Activated T-helper 2 cell treated with anti-CD3 and anti-CD28 coated beads, Interferon-gamma antibody, Interleukin-2, Interleukin-4, amounts not matched to agents 10 μg/mL and 5 μg/mL and 100 μg/mL, durations not matched to agents 14 hours and 24 hours and 36 hours (primary cell): Measurements from ENCODE around the gene GP9. TPM values are rescaled to one million over a fixed set of nuclear protein-coding genes. Genes with fewer than 3 reads are reported as not detected.

Source experiments
- DNase-seq: peaks from one replicate; pipeline ENCODE4 v3.0.0; 2021; ENCODE audit warnings: low spot score
- H3K27ac Mint-ChIP-seq: one replicate; pipeline ENCODE4 v1.8.0; 2021; ENCODE audit warnings: mixed read lengths
- H3K27me3 Mint-ChIP-seq: one replicate; pipeline ENCODE4 v1.8.0; 2021; ENCODE audit warnings: low read depth, mixed read lengths
- H3K36me3 Mint-ChIP-seq: one replicate; pipeline ENCODE4 v1.8.0; 2021; ENCODE audit warnings: low read depth, mixed read lengths
- H3K4me1 Mint-ChIP-seq: one replicate; pipeline ENCODE4 v1.8.0; 2021; ENCODE audit warnings: low read depth, mixed read lengths
- H3K4me3 Mint-ChIP-seq: one replicate; pipeline ENCODE4 v1.8.0; 2021; ENCODE audit warnings: low read depth, mild to moderate bottlenecking, moderate library complexity, mixed read lengths
- H3K9me3 Mint-ChIP-seq: one replicate; pipeline ENCODE4 v1.8.0; 2021; ENCODE audit warnings: mixed read lengths
- intact Hi-C: fragments of 100-400 bp; cut with micrococcal nuclease; formaldehyde crosslinking; loops from one replicate; pipeline ENCODE4 v1.15.1; 2023
- total RNA-seq: library from RNA; stranded (reverse); gene quantifications from 2 replicates; pipeline ENCODE4 v1.2.3, GENCODE V29; 2022

Gene GP9
- total RNA-seq, 1 donor from 2014 or later, result not detected

- Mint-ChIP-seq H3K4me1 (peaks cover 15% of the 10 kb centered on the region), H3K9me3 (no peaks in the 10 kb centered on the region), H3K27me3 (no peaks in the 10 kb centered on the region), H3K36me3 (no peaks in the 10 kb centered on the region), H3K27ac (no peak overlapping the region), H3K4me3 (no peak overlapping the region)
- intact Hi-C loops, result no loop called here
- DNase-seq, result no peak
Observed at GRCh38 chr3:129021140-129021551, 39.4 kb upstream of the GP9 start.

GRCh38 chr3:129022114-129023007, 38.2 kb upstream of the GP9 start:
- Mint-ChIP-seq H3K36me3 (no peaks in the 10 kb centered on the region), H3K27ac (no peak overlapping the region), H3K4me3 (no peak overlapping the region), H3K9me3 (no peaks in the 10 kb centered on the region), H3K27me3 (no peaks in the 10 kb centered on the region), H3K4me1 (peaks cover 15% of the 10 kb centered on the region)
- no peak for DNase-seq
- intact Hi-C loops, result no loop called here

DNA sequence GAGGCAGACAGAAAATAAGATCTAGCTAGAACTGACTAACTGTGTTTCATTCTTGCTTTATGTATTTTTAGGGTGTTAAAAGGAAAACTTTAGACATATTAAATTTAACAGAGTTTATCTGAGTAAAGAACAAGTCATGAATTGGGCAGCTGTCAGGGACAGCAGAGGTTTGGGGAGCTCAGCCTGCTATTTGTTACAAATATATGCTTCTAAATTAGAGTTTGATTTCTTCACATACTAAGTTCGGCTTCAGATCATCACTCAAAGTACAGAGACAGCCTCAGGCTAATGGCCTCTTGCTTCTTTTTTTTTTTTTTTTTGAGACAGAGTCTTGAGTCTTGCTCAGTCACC, 37.6 kb upstream of the GP9 start:
- Mint-ChIP-seq H3K4me1 (peaks cover 13% of the 10 kb centered on the region), H3K27me3 (no peaks in the 10 kb centered on the region), H3K36me3 (no peaks in the 10 kb centered on the region), H3K9me3 (no peaks in the 10 kb centered on the region), H3K27ac (no peak overlapping the region), H3K4me3 (no peak overlapping the region)
- no peak for DNase-seq
- intact Hi-C loops, result no loop called here

DNA sequence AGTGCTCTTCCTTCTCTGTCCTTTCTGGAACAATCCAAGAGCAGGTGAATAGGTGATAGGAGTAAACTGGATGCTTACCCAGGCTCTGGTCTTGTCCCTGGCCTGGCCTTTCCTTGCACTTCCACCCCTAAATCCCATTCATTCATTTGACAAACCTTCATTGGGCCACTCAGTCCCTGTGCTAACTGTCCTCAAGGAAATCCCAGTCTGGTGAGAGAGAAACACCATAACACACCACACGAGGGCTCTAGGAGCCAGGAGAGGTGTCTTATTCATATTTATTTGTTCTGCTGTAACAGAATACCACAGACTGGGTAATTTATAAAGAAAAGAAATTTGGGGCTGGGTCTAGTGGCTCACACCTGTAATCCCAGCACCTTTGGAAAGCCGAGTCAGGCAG, 36.7 kb upstream of the GP9 start:
- no peak overlapping the region for H3K27ac Mint-ChIP-seq
- DNase-seq, result no peak
- no peaks in the 10 kb centered on the region for H3K36me3 Mint-ChIP-seq
- peaks cover 13% of the 10 kb centered on the region for H3K4me1 Mint-ChIP-seq
- no peak overlapping the region for H3K4me3 Mint-ChIP-seq
- no peaks in the 10 kb centered on the region for H3K27me3 Mint-ChIP-seq
- H3K9me3 Mint-ChIP-seq, result no peaks in the 10 kb centered on the region
- intact Hi-C loops, result no loop called here

- no peak overlapping the region for H3K4me3 Mint-ChIP-seq
- intact Hi-C loops, result loop anchor here (5.0 kb wide), 1 partner anchor 97 kb away; the partner anchor contains the start of gene RAB43
Observed at GRCh38 chr3:129025108-129025507, 35.5 kb upstream of the GP9 start.

GRCh38 chr3:129025691-129026435, 34.7 kb upstream of the GP9 start:
- H3K9me3 Mint-ChIP-seq, result no peaks in the 10 kb centered on the region
- no peaks in the 10 kb centered on the region for H3K36me3 Mint-ChIP-seq
- H3K4me1 Mint-ChIP-seq, result peaks cover 13% of the 10 kb centered on the region
- no peak overlapping the region for H3K4me3 Mint-ChIP-seq
- no peak for DNase-seq
- no peak overlapping the region for H3K27ac Mint-ChIP-seq
- intact Hi-C loops, result loop anchor here (5.0 kb wide), 1 partner anchor 96 kb away; the partner anchor contains the start of gene RAB43
- no peaks in the 10 kb centered on the region for H3K27me3 Mint-ChIP-seq

More at GRCh38 chr3:129025108-129025507, 35.5 kb upstream of the GP9 start:
- Mint-ChIP-seq H3K4me1 (peaks cover 13% of the 10 kb centered on the region), H3K27ac (no peak overlapping the region), H3K27me3 (no peaks in the 10 kb centered on the region), H3K9me3 (no peaks in the 10 kb centered on the region), H3K36me3 (no peaks in the 10 kb centered on the region)
- DNase-seq, result no peak

DNA sequence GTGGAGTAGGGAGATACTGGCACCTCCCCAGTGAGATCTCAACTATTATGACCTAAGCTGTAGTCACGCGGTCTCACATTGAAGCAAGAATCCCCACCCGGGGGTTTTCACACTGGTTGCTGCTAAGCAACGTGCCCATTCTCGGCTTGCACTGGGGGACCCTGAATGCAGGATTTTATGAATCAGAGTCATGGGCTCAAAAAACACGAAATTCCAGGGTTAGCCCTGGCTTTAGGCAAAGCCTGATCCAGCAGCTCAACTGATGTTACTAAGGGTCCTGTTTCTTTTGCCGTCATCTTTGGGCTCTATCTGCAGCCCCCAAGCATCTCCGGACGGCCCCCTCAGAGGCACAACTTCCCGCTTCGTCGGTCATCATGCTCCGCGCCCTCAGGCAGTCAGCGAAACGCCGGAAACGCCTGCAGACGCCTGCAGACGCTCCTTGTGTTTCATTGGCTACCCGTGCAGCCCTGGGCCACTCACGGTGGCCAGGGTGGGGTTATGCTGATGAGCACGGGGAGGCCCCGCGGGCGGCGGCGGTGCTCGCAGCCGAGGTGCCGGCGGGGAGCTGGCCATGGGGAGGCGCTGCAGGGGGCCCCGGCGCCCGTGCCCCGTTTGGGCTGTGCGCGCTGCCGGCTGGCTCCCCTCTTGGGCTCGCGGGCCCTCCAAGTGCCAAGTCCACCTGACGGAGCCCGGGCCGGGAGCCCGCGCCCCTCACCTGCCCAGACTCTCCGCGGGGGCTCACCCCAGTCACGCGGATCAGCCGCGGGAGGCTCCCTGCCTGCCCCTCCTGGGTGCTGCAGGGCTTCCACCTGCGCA, 33.6 kb upstream of the GP9 start:
- H3K27ac Mint-ChIP-seq, result peak overlapping the region; percentile 76
- intact Hi-C loops, result loop anchor here (1.0 to 5.0 kb wide), 3 partner anchors 11 to 95 kb away; partner anchors contain the start of gene RAB43
- no peaks in the 10 kb centered on the region for H3K9me3 Mint-ChIP-seq
- peak; percentile 92 for DNase-seq
- H3K27me3 Mint-ChIP-seq, result no peaks in the 10 kb centered on the region
- H3K4me1 Mint-ChIP-seq, result peaks cover 13% of the 10 kb centered on the region
- peak overlapping the region; percentile 72 for H3K4me3 Mint-ChIP-seq
- H3K36me3 Mint-ChIP-seq, result no peaks in the 10 kb centered on the region

DNA sequence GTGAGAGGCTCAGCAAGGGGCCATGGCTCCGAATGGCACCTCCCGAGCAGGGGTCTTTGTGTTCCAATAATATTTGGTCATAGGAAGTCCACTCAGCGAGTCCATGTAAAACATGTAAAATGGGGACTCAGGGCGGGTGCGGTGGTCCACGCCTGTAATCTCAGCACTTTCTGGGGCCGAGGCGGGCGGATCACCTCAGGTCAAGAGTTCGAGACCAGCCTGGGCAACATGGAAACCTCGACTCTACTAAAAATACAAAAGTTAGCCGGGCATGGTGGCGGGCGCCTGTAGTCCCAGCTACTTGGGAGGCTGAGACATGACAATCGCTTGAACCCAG, 33.1 kb upstream of the GP9 start:
- peaks cover 13% of the 10 kb centered on the region for H3K4me1 Mint-ChIP-seq
- intact Hi-C loops, result loop anchor here (1.0 to 5.0 kb wide), 3 partner anchors 11 to 95 kb away; partner anchors contain the start of gene RAB43

GRCh38 chr3:129028866-129029265, 31.7 kb upstream of the GP9 start:
- Mint-ChIP-seq H3K27me3 (no peaks in the 10 kb centered on the region), H3K27ac (no peak overlapping the region), H3K4me1 (peaks cover 13% of the 10 kb centered on the region), H3K9me3 (no peaks in the 10 kb centered on the region), H3K36me3 (no peaks in the 10 kb centered on the region), H3K4me3 (no peak overlapping the region)
- intact Hi-C loops, result loop anchor here (5.0 kb wide), 1 partner anchor 93 kb away; the partner anchor contains the start of gene RAB43
- no peak for DNase-seq

More for the DNA sequence above, 33.1 kb upstream of the GP9 start:
- no peak overlapping the region for H3K27ac Mint-ChIP-seq
- DNase-seq, result no peak
- peak overlapping the region; percentile 8 for H3K4me3 Mint-ChIP-seq
- no peaks in the 10 kb centered on the region for H3K27me3 Mint-ChIP-seq
- no peaks in the 10 kb centered on the region for H3K36me3 Mint-ChIP-seq
- H3K9me3 Mint-ChIP-seq, result no peaks in the 10 kb centered on the region

DNA sequence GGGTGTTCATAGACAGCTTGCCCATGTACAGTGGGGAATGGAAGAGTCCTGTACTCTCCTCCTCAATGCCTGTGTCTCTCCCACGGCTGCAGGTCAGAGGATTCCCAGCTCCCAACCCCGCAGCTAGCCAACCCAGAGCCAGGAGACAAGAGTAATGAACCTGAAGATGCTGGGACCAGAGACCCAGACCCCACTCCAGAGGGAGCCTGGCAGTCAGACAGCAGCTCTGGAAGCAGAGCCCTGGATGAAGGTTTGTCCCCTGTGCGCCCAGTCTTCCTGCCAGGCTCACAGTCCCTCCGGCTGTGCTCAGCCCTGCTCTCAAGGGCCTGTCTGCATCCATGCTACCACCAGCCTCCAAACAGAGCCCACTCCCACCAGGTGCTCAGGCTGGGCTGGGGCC, 30.0 kb upstream of the GP9 start:
- Mint-ChIP-seq H3K36me3 (no peaks in the 10 kb centered on the region), H3K27me3 (no peaks in the 10 kb centered on the region), H3K4me3 (no peak overlapping the region), H3K9me3 (no peaks in the 10 kb centered on the region), H3K4me1 (peaks cover 11% of the 10 kb centered on the region), H3K27ac (no peak overlapping the region)
- no peak for DNase-seq
- intact Hi-C loops, result no loop called here

- Mint-ChIP-seq H3K36me3 (no peaks in the 10 kb centered on the region), H3K27ac (no peak overlapping the region), H3K9me3 (no peaks in the 10 kb centered on the region), H3K4me1 (peaks cover 3% of the 10 kb centered on the region), H3K4me3 (no peak overlapping the region), H3K27me3 (no peaks in the 10 kb centered on the region)
- intact Hi-C loops, result no loop called here
- no peak for DNase-seq
Observed at GRCh38 chr3:129031476-129032215, 28.9 kb upstream of the GP9 start.

GRCh38 chr3:129032716-129033115, 27.9 kb upstream of the GP9 start:
- H3K4me1 Mint-ChIP-seq, result no peaks in the 10 kb centered on the region
- no peak overlapping the region for H3K27ac Mint-ChIP-seq
- peaks cover 2% of the 10 kb centered on the region for H3K27me3 Mint-ChIP-seq
- no peaks in the 10 kb centered on the region for H3K36me3 Mint-ChIP-seq
- H3K4me3 Mint-ChIP-seq, result no peak overlapping the region
- H3K9me3 Mint-ChIP-seq, result no peaks in the 10 kb centered on the region
- intact Hi-C loops, result no loop called here
- no peak for DNase-seq
